HG02943 (cell line): ENCODE data around the gene NT5DC4.

Experiments used
- ATAC-seq: cut with Tn5 transposase; IDR thresholded peaks from one replicate; pipeline ENCODE4 v1.9.1; 2021; ENCODE audit warnings: mild to moderate bottlenecking, low read depth, moderate library complexity; ENCODE audit not compliant: unreplicated experiment

NT5DC4 gene

GRCh38 chr2:112720785-112721184 lies at the start of gene NT5DC4:
Gene NT5DC4, plus strand, starts transcription at chr2:112721020. Its CDS starts 60 bp downstream, at chr2:112721080.
- ATAC-seq = no peak

GRCh38 chr2:112671801-112672200 lies 49.0 kb upstream of the NT5DC4 start:
- no peak for ATAC-seq

GRCh38 chr2:112673008-112673407 lies 47.8 kb upstream of the NT5DC4 start:
- ATAC-seq = no peak

DNA sequence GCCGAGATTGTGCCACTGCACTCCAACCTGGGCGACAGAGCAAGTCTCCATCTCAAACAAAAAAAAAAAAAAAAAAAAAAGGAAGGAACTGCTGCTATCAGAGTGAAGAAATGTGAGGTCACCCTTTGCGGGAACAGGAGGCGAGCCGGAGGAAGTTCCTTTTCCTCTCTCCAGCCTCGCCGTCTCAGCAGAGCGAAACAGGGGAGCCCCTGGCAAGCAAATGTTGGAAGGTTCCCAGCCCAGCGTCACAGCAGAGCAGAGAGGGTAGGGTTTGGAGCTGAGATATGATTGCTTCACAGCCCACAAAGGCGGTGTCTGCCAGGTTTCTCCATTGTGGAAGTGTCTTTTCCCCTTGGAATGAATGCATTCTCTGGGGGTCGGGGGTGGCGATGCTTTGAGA lies 46.6 kb upstream of the NT5DC4 start:
- ATAC-seq = no peak

- no peak for ATAC-seq
These were observed 41.3 kb upstream of the NT5DC4 start for GRCh38 chr2:112679484-112679883.

- no peak for ATAC-seq
These were observed 40.1 kb upstream of the NT5DC4 start for GRCh38 chr2:112680666-112681101.

- ATAC-seq = no peak
These were observed 38.7 kb upstream of the NT5DC4 start for GRCh38 chr2:112682101-112682500.

DNA sequence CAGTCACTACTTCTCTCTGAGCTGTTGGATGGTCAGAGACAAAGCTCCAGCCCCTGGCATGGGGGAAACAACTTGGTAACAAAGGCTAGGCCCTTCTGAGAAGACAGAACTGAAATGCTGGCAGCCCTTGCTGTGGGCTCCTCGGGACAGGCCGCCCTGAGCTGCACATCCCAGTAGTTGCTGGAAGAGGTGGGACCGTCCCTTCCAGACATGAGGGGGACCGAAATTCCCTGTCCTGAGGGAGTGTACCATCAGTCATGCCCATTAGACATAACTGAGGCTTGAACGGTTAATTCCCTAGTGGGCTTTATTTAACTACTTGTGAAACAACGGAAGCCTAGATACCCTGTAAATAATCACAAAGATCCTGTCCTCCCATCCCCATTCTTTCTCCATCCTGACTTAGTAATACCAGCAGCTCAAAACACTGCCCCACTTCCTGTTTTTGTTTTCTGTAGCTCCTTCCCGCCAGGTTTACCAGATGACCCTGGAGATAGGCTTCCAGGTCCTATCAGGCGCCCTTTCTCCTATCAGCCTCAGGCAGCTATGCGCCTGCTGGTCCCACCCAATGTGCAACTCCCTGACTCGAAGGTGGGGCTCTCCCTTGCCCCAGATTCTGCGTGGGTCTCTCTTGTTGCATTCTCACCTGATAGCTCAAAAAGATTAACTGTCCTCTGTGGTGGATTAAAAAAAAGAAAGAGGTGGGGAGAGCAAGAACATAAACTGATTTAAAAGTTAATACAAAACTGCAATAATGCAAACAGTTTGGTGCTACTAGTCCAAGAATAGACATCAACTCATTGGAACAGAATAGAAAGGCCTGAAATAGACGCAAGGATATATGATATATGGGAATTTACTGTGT lies 37.0 kb upstream of the NT5DC4 start:
- no peak for ATAC-seq

- no peak for ATAC-seq
These were observed 36.4 kb upstream of the NT5DC4 start for GRCh38 chr2:112684415-112684775.

- no peak for ATAC-seq
These were observed 35.4 kb upstream of the NT5DC4 start for GRCh38 chr2:112685271-112685884.

DNA sequence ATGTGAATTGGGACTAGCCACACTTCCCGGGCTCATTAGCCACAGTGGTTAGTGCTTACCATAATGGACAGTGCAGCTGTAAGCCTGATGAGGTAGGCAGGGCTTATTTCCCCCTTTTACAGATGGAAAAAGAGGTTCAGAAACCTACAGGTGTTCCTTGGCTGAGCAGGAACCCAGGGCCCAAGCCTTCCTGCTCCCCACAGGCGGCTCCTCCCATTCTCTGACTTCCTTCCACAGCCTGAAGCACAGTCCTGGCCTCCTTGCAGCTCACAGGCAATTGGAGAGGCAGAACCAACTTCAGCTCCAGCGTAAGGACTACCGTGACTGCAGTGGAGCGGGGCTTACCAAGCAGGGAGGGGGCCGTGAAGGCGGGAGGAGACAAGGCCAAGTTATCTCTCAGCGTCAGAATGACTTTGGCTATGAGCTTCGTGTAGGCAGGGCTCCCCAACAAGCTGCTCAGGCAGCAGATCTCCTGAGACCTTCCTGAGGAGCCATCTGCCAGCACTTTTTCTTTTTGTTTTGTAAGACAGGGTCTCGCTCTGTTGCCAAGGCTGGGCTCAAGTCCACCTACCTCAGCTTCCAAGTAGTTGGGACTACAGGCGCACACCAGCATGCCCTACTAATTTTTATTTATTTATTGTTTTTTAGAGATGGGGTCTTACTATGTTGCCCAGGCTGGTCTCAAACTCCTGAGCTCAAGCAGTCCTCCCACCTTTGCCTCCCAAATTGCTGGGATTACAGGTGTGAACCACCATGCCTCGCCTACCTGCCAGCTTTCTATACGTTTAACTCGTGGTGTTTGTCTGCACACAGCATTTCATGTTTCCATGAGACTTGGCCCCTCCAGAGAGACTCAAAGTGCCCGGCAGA lies 34.2 kb upstream of the NT5DC4 start:
- ATAC-seq = no peak

DNA sequence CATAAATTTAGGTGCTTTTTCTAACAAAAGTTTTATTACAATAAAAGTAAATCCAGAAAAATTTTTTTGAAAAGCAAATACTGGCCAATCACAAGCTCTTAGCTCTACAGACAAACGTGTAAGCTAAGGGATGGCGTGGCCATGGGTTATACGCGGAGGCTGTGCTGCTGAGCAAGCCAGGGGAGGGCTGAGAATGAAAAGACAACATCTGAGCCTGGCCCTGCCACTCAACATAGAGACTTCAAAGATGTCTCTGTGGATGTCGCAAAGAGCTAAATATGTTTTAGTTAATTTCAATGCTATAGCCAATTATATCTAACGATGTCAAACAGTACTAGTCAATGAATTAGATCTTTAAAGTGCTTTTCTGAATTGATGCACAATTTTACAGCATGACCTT lies 33.3 kb upstream of the NT5DC4 start:
- no peak for ATAC-seq

- ATAC-seq = no peak
These were observed 32.5 kb upstream of the NT5DC4 start for GRCh38 chr2:112688086-112688880.

DNA sequence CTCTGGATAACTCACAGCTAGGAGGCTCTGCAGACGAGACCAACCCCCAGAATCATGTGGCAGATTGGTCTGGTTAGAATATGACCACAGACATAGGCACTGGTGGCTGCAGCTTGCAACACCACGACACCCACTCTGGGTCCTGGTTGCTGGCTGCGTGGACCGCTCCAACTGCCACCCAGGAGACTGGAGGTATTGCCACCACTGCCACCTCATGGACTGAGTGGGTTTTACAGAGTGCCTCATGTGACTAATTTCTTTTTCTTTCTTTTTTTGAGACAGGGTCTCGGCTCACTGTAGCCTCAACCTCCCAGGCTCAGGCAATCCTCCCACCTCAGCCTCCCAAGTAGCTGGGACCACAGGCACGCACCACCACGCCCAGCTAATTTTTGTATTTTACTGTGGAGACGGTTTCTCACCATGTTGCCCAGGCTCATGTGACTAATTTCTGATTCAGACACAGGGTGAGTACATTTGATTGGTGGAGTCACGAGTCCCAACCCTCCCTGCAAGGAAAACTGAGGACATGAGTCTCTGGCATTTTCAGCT lies 29.9 kb upstream of the NT5DC4 start:
- ATAC-seq = no peak

DNA sequence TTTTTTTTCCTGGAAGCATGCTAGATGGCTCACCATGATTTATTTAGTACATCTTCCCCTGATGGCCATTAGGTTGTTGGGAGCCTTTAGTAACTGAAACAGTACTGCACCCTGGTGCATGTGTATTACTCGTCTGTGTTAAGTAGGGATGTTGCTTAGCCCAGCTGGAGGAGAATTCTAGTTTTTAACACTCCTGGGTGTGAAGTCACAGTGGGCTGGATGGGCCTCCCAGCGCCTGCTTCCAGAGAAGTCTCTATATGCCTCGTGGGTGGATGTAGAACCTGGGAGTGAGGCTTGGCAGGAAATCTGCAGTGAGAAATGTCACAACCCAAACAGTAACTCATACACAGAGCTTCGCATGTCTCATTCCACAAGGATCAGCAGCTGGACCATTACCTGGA lies 28.9 kb upstream of the NT5DC4 start:
- no peak for ATAC-seq

DNA sequence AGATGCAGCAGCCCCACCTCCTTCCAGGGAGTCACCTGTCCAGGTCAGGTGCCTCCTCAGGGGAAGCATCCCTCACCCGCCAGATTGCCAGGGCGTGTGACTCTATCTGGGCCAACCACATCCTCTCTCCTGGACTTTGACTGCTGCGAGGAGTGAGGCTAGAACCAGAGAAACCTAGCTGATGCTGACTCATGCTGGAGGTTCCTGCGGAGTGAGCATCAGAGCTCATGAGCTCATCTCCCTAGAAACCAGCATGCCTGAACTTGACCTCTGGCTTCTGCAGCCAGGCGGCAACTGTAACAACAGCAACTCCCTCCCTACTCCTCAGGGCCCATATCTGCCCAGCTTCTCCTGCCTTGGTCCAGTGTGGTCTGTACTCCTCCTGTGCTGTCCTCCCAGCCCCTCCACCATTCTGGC lies 28.3 kb upstream of the NT5DC4 start:
- peak; percentile 74 for ATAC-seq

- no peak for ATAC-seq
These were observed 27.9 kb upstream of the NT5DC4 start for GRCh38 chr2:112692918-112693317.

DNA sequence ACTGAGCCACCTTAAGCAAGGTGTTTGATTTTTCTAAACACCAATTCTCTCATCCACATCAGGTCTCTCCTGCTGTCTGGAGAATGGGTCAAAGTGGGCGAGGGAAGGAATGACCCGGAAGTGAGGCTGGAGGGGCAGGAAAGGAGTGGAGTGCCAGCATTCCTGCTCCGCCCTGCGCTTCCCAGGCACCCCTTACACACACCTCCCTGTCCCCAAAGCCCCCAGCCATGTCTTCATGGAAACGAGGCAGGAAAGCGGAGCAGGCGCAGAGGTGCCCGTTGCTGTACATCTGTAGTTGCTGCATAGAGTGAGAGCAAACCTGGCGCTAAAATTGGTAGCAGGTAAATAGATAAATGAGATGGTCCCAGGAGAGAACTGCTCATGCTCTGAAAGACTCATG lies 27.2 kb upstream of the NT5DC4 start:
- ATAC-seq = no peak

DNA sequence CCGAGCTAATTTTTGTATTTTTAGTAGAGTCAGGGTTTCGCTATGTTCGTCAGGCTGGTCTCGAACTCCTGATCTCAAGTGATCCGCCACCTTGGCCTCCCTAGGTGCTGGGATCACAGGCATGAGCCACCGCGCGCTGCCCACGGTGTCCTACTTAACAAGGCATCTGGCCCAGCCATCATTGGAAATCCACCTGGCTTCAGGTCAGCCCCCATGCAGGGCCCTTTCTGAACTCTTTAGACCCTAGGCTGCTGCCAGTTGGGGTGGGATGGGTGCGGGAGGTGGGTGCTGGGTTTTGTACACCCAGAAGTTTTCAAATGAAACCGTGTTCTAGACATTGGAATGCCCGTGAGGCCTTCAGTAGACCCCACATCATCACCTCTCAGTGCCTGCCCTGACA lies 26.6 kb upstream of the NT5DC4 start:
- no peak for ATAC-seq
